Smooth muscle cell (in vitro differentiated cells): ENCODE data around the gene JAK3. TPM values are rescaled to one million over a fixed set of nuclear protein-coding genes. Genes with fewer than 3 reads are reported as not detected.

Source experiments
- DNase-seq: peaks from one replicate; lab custom pipeline; 2025; ENCODE audit not compliant: unreplicated experiment; lab: John Stamatoyannopoulos, UW
- H2AFZ ChIP-seq: fragments of 200-600 bp; sonication (generic); 2 replicates; pipeline ENCODE4 v1.6.0; 2016; ENCODE audit warnings: antibody characterized with exemption, low read depth, mild to moderate bottlenecking
- H3F3A ChIP-seq: fragments of 200-600 bp; sonication (generic); 2 replicates; pipeline ENCODE4 v1.6.0; 2017; ENCODE audit warnings: antibody characterized with exemption, low read depth
- H3K27ac ChIP-seq: fragments of 200-600 bp; sonication (generic); 2 replicates; pipeline ENCODE4 v1.5.1; 2016; ENCODE audit warnings: low read depth, mild to moderate bottlenecking
- H3K27me3 ChIP-seq: fragments of 200-600 bp; sonication (generic); 2 replicates; pipeline ENCODE4 v1.6.1; 2016; ENCODE audit warnings: low read depth, mild to moderate bottlenecking
- H3K36me3 ChIP-seq: fragments of 200-600 bp; sonication (generic); 2 replicates; pipeline ENCODE4 v1.5.1; 2016; ENCODE audit warnings: low read depth
- H3K4me1 ChIP-seq: fragments of 200-600 bp; sonication (generic); 2 replicates; pipeline ENCODE4 v1.5.1; 2016; ENCODE audit warnings: low read depth
- H3K4me2 ChIP-seq: fragments of 200-600 bp; sonication (generic); 2 replicates; pipeline ENCODE4 v1.6.0; 2016; ENCODE audit warnings: mild to moderate bottlenecking
- H3K4me3 ChIP-seq: fragments of 200-600 bp; sonication (generic); 2 replicates; pipeline ENCODE4 v1.5.1; 2016; ENCODE audit warnings: mild to moderate bottlenecking
- H3K79me2 ChIP-seq: fragments of 200-600 bp; sonication (generic); 2 replicates; pipeline ENCODE4 v1.6.0; 2016; ENCODE audit warnings: low read depth, mild to moderate bottlenecking
- H3K9ac ChIP-seq: fragments of 200-600 bp; sonication (generic); 2 replicates; pipeline ENCODE4 v1.6.0; 2016; ENCODE audit warnings: low read depth
- H3K9me3 ChIP-seq: fragments of 200-600 bp; sonication (generic); replicated peaks from 2 replicates; pipeline ENCODE4 v1.5.1; 2016; ENCODE audit warnings: low read depth
- H4K20me1 ChIP-seq: fragments of 200-600 bp; sonication (generic); 2 replicates; pipeline ENCODE4 v1.6.0; 2016; ENCODE audit warnings: low read depth
- WGBS: methylation state at CpG from one replicate; pipeline ENCODE4 v1.1.7; 2016; ENCODE audit warnings: low lambda C conversion rate; 5-methylcytosine and 5-hydroxymethylcytosine counted together
- polyA plus RNA-seq: library from polyadenylated mRNA; unstranded; fragments of >200 nt; fragmentation: Nextera tagmentation; extraction: Ambion mirVana; gene quantifications from 2 replicates; pipeline ENCODE4 v1.2.1, GENCODE V29; 2016
- total RNA-seq: library from RNA; depleted of rRNA; stranded (reverse); fragments of >200 nt; gene quantifications from 2 replicates; pipeline ENCODE4 v1.2.3, GENCODE V29; 2014
- TF ChIP-seq, protein P1 (sequence below): fragments of 200-600 bp; sonication (generic); IDR thresholded peaks from 2 replicates; pipeline ENCODE4 v1.5.1; 2017; ENCODE audit warnings: borderline replicate concordance, mild to moderate bottlenecking, antibody characterized with exemption; ENCODE audit not compliant: insufficient read depth, poor library complexity, severe bottlenecking

Gene JAK3
- total and polyA plus RNA-seq, 2 experiments from 2014 or later = 8.8 to 10.7 TPM

DNA sequence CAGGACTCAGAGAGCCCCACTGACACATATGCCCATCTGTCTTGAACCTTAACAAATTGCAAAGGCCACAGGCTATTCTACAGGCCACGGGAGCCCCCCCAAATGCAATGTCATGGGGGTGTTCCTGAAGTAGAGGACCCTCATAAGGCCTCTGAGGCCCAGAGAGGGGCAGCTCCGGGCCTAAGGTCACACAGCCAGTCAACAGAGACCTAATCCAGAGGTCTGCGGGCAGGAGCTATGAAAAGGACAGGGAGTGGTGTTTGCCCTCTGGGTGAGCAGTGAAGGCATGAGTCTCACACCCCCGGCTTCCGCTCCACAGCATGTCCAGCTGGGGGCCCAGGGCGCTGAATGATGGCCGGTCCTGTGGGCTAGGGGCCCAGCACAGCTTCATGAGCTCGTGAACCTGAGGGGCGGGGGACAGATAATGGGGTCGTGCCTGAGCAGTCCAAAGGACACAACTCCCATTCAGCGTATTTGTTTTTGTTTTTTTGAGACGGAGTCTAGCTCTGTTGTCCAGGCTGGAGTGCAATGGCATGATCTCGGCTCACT, 21.2 kb downstream of the JAK3 start:
- no peak for DNase-seq
- WGBS = 94% methylated on average over 13 of the region's 13 CpGs
- H3K4me3 ChIP-seq = no peak overlapping the region
- no peaks in the 10 kb centered on the region for H4K20me1 ChIP-seq
- no peak overlapping the region for H3K9ac ChIP-seq
- H3K27ac ChIP-seq = no peak overlapping the region
- no peaks in the 10 kb centered on the region for H3K79me2 ChIP-seq
- TF ChIP-seq, protein P1, sequence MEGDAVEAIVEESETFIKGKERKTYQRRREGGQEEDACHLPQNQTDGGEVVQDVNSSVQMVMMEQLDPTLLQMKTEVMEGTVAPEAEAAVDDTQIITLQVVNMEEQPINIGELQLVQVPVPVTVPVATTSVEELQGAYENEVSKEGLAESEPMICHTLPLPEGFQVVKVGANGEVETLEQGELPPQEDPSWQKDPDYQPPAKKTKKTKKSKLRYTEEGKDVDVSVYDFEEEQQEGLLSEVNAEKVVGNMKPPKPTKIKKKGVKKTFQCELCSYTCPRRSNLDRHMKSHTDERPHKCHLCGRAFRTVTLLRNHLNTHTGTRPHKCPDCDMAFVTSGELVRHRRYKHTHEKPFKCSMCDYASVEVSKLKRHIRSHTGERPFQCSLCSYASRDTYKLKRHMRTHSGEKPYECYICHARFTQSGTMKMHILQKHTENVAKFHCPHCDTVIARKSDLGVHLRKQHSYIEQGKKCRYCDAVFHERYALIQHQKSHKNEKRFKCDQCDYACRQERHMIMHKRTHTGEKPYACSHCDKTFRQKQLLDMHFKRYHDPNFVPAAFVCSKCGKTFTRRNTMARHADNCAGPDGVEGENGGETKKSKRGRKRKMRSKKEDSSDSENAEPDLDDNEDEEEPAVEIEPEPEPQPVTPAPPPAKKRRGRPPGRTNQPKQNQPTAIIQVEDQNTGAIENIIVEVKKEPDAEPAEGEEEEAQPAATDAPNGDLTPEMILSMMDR = no peak
- H3F3A ChIP-seq = no peaks in the 10 kb centered on the region
- H3K36me3 ChIP-seq = no peaks in the 10 kb centered on the region
- H3K27me3 ChIP-seq = peaks cover 4% of the 10 kb centered on the region
- H3K4me2 ChIP-seq = no peak overlapping the region
- H2AFZ ChIP-seq = no peak overlapping the region
- no peaks in the 10 kb centered on the region for H3K9me3 ChIP-seq
- H3K4me1 ChIP-seq = no peaks in the 10 kb centered on the region

DNA sequence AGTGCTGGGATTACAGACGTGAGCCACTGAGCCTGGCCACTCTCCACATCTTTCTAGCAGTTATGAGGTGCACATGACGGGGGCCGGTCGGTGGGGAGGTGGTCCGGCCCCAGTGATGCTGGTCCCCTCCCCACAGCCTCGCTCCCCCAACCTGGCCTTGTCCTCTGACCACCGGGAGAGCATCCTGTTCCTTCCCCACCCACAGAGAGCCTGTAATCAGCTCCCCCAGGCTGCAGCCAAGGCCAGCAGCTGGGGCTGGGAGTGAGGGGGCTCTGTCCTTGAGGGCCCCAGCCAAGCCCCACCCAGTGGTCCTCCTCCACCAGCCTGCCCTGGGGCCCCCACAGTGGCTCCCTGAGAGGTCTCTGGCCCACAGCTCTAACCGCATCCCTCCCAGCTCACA, 23.4 kb downstream of the JAK3 start:
- TF ChIP-seq, protein P1 = no peak
- Histone ChIP-seq H3K79me2 (no peaks in the 10 kb centered on the region), H4K20me1 (no peaks in the 10 kb centered on the region), H3K4me1 (no peaks in the 10 kb centered on the region), H3K4me2 (no peak overlapping the region), H2AFZ (no peak overlapping the region), H3K9me3 (no peaks in the 10 kb centered on the region), H3K36me3 (no peaks in the 10 kb centered on the region), H3K27me3 (no peaks in the 10 kb centered on the region), H3K9ac (no peak overlapping the region), H3F3A (no peaks in the 10 kb centered on the region), H3K4me3 (no peak overlapping the region), H3K27ac (no peak overlapping the region)
- WGBS = 77% methylated on average over 8 of the region's 8 CpGs
- no peak for DNase-seq

DNA sequence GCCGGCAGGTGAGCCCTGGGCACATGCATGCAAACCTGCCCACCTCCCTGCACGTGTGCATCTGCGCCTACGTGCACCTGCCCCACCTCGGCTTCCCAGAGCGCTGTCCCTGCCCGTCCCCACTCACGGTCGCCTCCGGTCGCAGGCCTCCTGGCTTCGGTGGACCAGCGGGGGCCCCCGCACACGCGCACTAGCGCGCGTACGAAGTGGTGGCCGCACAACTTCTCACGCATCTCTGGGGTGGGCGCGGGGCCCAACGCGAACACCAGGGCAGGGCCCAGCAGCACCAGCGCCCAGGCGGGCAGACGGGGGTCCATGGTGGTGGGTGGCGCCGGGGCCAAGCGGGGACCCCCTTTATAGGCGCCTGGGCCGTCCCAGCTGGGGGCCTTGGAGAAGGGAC, 26.6 kb downstream of the JAK3 start, which contains the start of gene INSL3:
INSL3 (minus strand) TSS at position 330 of the 400 bp plus-strand sequence; CDS start at position 317, 13 bp downstream.
- Histone ChIP-seq H2AFZ (no peak within 1 kb of the TSS), H3K27me3 (no peaks in the 10 kb centered on the region), H3K9ac (no peak within 1 kb of the TSS), H3K27ac (no peak within 1 kb of the TSS), H3K9me3 (no peaks in the 10 kb centered on the region), H3K4me3 (no peak within 1 kb of the TSS), H3K4me2 (no peak within 1 kb of the TSS), H3K79me2 (no peaks in the 10 kb centered on the region), H4K20me1 (no peaks in the 10 kb centered on the region), H3F3A (no peaks in the 10 kb centered on the region), H3K36me3 (no peaks in the 10 kb centered on the region), H3K4me1 (no peaks in the 10 kb centered on the region)
- WGBS = 95% methylated on average over 32 of the region's 34 CpGs
- DNase-seq = no peak
- TF ChIP-seq, protein P1 = no peak
